GM12891 (cell line): ENCODE data around the gene RAB5IF.

Experiments
- PAX5 ChIP-seq: IDR thresholded peaks from 2 replicates; pipeline ENCODE4 v1.6.1; 2011; ENCODE audit warnings: low read length, moderate library complexity, mild to moderate bottlenecking; ENCODE audit not compliant: insufficient read depth, severe bottlenecking
- POLR2A ChIP-seq: IDR thresholded peaks from 2 replicates; pipeline ENCODE4 v1.6.1; 2011; ENCODE audit warnings: low read depth, low read length, control low read depth
- POLR2AphosphoS5 ChIP-seq: IDR thresholded peaks from 2 replicates; pipeline ENCODE4 v1.6.1; 2011; ENCODE audit warnings: low read depth, low read length, control low read depth
- SPI1 ChIP-seq: IDR thresholded peaks from 2 replicates; pipeline ENCODE4 v1.6.1; 2011; ENCODE audit warnings: low read depth, low read length, control low read depth
- TAF1 ChIP-seq: IDR thresholded peaks from 2 replicates; pipeline ENCODE4 v1.6.1; 2011; ENCODE audit warnings: low read depth, low read length, control low read depth

DNA sequence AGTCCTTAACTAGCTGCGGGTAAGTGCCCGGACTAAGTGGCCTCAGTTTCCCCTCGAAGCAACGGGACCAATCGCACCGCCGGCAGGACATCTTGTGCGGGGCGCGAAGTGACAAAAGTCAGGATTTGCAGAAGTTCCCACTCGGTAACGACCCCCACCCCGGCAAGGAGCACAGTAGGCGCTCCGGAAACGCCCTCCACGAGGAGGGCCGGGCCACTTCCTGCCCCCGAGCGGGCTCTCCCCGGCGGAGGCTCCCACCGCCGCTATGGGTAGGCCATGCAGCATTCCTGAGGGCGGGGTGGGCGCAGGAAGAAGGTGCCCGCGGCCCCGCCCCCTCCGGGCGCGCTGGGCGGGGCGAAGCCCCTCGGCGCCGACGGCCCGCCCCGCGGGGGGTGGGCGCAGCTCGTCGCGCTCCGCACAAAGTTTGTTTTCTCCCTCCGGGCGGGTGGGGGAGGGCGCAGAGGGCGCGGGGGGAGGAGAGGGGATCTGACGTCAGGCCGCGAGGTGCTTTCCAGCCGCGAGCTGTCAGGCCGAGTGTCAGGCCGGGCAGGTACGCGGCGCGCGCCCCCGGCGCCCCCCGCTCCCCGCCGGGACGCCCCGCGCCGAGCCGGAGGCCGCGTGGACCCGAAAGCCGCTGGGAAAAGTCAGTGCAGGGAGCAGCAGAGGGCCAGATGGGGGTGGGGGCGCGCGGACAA, 32.3 kb upstream of the RAB5IF start, which contains the start of gene TGIF2:
- peak; percentile 57; the same call in 1 of the 2 replicates for TF ChIP-seq POLR2AphosphoS5
- peak; percentile 30; the same call in 1 of the 2 replicates for TF ChIP-seq TAF1
- TF ChIP-seq POLR2A = peak; percentile 65
- no peak for TF ChIP-seq PAX5
- peak; percentile 23; the same call in 1 of the 2 replicates for TF ChIP-seq SPI1
